Raji (cell line): ENCODE results near the gene RAB1A.

ENCODE experiments used
- POLR2A ChIP-seq: IDR thresholded peaks from 2 replicates; pipeline ENCODE4 v1.6.1; 2011; ENCODE audit warnings: low read depth, low read length, control low read depth; ENCODE audit not compliant: insufficient read depth

Gene RAB1A

DNA sequence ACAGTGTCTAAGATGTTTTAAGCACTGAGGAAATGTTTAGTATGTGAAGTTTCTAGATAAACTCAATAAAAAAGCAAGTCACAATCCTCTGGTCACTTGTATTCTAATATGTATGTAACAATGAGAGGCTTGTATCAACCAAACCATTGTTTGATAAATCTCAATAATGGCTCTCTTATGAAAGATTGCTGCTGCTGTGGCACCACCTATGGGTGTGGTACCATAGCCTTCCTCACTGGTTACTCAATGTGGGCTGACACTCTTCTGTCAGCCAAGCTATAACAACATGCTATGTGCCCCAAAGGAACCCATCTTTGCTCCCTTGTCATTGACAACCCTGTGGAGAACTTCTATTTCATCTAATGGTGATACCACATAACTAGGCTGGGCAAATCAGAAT is 12.6 kb upstream of the RAB1A start:
- no peak for TF ChIP-seq POLR2A

DNA sequence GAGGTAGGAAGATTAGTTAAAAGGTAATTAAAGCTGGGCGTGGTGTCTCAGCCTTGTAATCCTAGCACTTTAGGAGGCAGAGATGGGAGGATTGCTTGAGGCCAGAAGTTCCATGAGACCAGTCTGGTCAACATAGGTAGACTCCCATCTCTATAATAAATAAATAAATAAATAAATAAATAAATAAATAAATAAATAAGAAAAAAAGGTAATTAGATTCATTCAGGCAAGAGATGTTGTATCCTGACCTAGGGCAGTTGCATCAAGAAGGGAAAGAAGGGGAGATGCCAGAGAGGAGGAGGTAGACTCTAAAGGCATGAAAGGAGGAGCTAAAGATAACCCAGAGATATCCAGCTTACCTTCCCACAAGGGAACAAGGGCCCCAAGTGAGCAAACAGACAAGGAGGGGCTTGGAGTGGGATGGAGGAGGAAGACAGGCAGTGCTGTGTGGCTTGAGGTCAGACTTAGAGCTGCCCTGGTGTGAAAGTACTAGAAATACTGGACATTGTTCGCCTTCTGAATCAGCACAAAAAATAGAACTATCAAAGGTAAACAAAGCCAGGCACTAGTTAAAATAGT is 7.4 kb upstream of the RAB1A start:
- no peak for TF ChIP-seq POLR2A

DNA sequence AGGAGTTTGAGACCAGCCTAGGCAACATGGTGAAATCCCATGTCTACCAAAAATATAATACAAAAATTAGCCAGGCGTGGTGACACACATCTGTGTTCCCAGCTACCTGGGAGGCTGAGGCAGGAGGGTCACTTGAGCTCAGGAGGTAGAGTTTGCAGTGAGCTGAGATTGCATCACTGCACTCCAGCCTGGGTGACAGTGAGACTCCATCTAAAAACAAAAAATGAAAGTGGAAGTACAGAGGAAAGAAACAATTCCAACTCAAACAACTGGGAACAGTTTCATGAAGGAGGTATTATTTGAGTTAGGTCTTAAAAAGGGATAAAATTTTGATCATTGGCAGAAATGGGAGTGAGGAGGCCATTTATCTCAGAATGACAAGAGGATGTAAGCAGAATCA is 6.3 kb upstream of the RAB1A start:
- no peak for TF ChIP-seq POLR2A

DNA sequence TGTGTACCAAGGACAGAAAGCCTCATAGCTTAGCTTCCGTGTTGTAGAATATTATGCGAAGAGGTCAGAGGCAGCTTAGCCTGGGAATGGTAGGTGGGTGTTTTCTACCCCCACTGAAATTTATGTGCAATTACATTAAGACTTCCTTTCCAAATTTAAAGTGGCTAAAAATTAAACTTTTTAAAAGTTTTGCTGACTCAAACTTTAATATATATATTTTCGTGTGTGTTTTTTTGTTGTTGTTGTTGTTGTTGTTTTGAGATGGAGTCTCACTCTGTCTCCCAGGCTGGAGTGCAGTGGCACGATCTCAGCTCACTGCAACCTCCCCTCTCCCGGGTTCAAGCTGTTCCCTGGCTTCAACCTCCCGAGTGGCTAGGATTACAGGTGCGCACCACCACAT is 4.3 kb upstream of the RAB1A start:
- TF ChIP-seq POLR2A: no peak

DNA sequence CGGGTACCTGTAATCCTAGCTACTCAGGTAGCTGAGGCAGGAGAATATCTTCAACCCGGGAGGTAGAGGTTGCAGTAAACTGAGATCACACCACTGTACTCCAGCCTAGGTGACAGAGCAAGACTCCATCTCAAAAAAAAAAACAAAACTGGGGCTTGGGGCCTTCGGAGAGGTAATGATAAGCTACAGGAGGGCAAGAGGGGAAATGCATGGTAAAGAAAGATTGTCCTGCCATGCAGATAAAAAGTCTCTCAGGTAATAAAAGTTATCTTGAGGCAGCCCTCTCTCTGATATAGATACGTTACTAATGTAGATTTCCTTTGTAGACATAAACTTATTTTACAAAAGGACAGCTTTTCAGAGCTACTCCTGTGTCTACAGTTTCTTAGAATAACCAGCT is 3.7 kb upstream of the RAB1A start:
- TF ChIP-seq POLR2A: no peak

DNA sequence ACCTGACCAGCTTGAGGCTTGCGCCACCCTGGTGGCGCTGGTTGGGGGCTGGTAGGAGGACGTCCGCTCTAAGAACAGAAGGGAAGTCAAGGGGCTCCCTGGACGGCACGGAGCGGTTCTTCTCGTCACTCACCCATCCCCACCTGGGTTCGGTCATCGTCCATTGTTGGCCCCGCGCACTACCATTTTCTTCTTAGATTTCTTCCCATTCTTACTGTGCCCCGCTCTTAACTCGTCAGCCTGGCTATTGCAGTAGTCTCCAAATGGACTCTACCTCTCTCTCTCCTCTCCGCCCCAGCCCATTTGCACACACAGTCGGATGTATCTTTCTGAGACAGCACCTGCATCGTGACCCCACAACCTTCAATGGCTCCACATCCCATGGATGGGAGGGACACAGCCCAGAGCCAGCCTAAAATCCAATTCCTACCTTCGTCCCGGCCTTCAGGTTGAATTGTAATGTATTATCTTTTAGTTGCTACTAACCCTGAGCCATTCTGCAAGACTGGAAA is 814 bp upstream of the RAB1A start:
- TF ChIP-seq POLR2A: peak; percentile 21

DNA sequence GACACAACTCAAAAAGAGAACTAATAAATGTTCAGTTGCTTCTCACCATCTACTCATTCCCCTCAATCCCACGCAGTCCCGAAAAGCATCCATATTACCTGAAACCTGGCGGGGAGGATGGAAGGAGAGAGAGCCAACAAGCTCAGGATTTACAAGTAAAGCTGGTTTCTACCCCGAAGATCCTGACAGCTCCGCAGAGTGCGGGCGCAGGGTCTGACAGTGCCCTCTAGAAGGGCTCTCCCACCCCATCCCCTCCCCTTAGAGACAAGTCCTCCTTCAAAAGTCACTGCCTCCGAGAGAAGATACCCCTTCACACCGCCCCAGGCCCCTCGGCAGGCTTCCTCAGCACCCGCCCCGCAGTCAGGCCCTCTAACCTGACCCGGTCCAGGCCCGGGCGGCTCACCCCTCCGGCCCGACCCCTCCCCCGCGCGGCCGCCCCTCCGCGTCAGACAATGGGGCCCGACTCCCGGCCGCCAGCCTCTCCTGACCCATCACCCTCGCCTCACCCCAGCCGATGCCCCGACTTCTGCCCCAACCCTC is 550 bp downstream of the RAB1A start:
- no peak for TF ChIP-seq POLR2A

DNA sequence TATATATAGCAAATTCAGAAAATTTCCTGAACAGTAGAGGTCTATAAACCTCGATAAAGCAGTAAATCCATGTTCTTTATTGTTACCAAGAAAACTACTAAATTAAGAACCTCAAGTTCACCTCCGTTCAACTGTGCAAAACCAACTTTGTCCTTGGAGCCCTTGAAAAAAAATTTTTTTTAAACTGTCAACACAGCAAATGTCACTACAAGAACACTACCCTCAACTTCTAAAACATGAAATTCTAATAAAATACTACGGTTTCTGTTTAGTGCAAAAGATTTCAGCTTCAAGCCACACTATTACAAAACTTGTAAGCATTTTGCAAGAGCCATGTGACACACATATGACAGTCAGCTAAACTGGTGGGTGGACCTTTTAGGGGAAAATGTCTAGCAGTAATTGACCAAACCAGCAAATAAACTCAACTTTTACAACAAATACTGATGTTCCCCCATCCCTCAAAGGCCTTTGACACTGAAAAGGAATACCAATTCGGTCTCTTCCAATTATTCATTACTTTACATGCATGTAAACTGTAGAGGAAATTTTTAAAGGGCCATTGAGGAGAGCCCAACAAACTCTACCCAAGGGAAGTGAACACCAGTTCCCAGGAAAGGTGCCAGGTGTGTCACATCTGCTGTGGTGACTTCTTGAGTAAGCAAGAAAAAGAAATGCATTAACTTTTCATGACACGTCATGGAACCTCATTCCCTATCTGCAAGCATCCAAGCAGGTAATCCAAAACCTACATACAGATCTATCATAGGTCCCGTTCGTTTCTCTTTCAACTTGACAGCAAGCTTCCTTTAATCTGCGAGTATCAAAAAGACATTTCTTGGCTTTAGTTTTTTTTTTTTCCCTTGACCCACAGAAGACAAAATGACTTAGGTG is 1.4 kb downstream of the RAB1A start:
- TF ChIP-seq POLR2A: no peak

DNA sequence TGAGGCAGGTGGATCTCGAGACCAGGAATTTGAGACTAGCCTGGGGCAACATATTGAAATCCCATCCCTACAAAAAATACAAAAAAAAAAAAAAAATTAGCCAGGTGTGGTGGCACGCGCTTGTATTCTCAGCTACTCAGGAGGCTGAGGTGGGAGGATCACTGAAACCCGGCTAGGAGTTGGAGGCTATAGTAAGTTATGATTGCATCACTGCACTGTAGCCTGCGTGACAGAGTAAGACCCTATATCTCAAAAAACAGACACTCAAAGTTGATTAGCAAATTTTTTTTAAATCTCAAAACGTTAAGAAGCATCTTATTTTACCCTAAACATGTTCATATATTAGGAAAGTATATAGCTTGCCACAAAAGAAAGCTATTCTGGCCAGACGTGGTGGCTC is 7.6 kb downstream of the RAB1A start:
- TF ChIP-seq POLR2A: no peak

DNA sequence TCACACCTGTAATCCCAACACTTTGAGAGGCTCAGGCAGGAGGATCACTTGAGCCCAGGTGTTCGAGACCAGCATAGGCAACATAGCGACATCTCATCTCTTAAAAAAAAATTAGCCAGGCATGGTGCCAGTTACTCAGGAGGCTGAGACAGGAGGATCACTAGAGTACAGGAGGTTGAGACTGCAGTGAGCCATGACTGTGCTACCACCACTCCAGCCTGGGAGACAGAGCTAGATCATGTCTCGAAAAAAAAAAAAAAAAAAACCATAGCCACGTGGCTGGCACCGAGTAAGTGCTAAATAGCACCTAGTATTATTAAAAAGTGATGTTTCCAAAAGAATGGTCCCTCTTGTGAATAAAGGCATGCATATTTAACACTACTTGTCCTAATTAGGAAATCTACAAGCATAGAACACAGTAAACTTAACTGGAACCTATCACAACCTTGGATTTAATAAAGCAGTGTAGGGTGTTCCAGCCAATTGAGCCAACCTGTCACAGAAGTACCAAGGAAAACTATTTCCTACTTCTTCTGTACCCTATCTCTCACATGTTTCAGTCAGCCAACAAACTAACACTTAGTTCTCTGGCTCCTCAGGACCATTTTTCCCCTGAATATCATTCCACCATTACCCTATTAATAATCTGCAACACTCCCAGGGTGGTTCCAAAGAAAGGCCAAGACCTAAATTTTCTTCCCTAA is 8.8 kb downstream of the RAB1A start:
- TF ChIP-seq POLR2A: no peak

DNA sequence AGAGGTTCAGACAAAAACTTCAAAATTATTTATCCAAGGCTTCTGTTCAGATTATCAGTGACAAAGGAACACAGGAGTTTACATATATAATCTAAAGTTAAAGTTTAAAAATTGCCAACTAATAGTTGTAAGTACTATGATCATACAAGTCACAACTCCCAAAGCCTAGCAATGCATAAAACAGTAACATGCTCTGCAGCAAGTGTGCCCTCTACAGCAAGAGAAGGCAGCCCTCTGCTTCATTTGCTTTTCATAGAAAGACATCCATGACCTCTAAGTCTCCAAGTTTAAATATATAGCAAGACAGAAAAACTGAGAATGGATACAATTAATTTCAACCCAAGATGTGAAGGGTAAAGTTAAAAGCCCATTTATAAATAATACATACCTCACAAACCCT is 13.3 kb downstream of the RAB1A start:
- no peak for TF ChIP-seq POLR2A

DNA sequence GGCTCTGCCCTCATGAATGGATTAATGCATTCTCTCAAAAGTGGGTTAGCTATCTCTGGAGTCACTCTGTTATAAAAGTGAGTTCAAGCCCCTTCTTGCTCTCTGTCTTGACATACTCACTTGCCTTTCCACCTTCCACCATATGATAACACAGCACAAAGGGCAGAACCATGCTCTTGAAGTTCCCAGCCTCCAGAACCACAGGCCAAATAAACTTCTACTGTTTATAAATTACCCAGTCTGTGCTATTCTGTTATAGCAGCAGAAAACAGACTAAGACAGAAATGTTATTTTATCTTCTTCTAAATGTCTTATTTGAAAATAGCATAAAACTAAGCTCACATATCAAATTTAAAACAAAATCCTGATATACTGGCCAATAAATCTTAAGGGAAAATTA is 15.0 kb downstream of the RAB1A start:
- TF ChIP-seq POLR2A: no peak

DNA sequence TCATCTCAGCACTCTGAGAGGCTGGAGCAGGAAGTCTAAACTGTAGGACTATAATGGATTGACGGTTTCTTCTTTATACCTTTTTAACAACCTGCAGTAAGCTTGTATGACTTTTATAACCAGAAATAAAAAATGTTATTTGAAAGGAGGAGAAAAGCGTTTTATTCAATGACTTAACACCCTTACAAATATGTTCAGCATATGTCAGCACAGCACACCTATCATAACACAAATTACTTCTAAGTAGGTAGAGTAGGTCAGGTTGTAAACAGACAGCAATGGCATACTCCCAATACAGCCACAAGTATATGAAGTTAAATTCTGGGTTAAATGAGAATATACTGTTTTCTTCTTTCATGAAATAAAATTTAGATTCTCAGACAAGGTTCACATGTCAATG is 16.1 kb downstream of the RAB1A start:
- TF ChIP-seq POLR2A: no peak

DNA sequence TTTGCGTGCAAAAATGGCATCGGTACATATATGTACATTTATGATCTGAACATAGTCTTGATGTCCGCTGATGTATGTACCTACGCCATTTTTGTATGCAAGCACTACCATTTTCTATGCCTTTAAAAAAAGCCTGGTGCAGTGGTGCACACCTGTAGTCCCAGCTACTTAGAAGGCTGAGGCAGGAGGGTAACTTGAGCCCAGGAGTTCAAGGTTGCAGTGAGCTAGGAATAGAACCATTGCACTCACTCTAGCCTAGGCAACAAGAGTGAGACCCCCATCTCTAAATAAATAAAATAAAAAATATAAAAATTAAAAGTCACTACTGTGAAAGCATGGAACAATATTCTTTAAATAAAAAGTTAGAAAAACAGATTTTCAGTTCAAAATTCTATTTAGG is 16.7 kb downstream of the RAB1A start:
- no peak for TF ChIP-seq POLR2A

DNA sequence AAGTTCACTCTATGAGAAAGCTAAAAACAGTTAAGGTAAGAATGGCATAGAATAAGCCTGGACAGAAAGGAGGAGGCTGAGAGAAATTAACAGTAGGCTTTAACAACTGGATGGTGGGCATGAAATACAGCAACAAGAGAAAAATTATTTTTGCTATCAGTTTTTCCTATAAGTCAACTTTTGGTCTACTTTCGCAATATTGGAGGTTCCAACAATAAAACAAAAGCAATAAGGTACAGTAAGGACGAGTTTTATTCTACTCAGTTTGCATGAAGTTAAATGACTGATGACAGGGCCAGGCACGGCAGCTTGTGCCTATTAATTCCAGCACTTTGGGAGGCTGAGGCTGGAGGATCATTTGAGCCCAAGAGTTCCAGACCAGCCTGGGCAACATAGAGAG is 17.3 kb downstream of the RAB1A start:
- no peak for TF ChIP-seq POLR2A

DNA sequence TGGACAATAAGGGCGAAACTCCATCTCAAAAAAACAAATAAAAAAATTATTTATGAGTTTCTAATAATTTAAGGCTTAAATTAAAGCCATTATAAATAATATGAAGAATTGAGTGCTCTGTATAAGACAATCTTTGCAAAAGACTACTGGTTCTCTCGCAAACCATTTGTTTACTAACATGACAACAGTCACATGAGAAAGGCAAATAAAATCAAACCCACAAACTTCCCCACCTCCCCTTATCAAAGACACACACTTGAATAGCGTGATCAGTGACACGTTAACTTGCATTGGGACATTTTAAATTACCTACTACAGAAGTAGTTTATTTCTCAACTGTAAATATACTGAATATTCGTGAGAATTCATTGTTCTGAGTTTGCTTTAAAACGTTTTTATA is 21.1 kb downstream of the RAB1A start:
- TF ChIP-seq POLR2A: no peak
